Measurements from ENCODE around the gene CASR.

DNA sequence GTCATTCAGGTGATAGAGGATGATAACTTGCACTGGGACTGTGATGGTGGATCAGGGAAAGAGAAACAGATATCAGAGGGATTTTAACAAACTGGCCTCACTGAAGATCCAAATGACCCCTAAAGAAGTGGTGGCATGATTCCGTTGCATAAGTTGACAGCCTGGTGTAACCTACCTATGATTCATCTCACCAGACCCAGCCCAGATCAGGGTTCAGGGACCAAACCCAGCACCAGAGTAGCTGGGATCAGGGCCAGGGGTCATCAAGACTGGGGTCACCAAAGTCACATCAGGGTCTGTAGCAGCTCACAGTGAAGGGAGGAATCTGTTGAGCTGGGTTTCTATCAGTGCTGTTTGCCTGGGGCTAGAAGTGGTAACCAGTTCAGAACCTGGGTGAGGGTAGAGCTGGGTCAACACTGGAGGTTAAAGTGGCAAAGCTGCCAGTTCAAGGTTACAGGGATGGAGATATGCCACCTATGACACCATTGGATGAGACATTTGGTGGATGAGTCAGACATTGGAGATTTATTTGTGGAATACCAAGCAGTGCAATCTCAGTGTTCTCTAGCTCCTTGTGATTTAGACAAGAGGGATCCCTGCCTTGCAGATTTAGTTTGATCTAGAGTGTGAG, 35.9 kb downstream of the CASR start:
- TF ChIP-seq NFIC (IDR thresholded peaks at IDR 0.05; ENCODE audit: borderline replicate concordance): no peak
- TF ChIP-seq CTCF (IDR thresholded peaks at IDR 0.05): no peak
- TF ChIP-seq POLR2AphosphoS5 (IDR thresholded peaks at IDR 0.05; ENCODE audit: low read depth, low read length): no peak
- TF ChIP-seq YY1 (IDR thresholded peaks at IDR 0.05; ENCODE audit: low read depth): no peak
- TF ChIP-seq RCOR1 (IDR thresholded peaks at IDR 0.05; ENCODE audit: low read length): no peak
- no peak for TF ChIP-seq RFX5 (IDR thresholded peaks at IDR 0.05; ENCODE audit: low read length)
- TF ChIP-seq, protein P1, sequence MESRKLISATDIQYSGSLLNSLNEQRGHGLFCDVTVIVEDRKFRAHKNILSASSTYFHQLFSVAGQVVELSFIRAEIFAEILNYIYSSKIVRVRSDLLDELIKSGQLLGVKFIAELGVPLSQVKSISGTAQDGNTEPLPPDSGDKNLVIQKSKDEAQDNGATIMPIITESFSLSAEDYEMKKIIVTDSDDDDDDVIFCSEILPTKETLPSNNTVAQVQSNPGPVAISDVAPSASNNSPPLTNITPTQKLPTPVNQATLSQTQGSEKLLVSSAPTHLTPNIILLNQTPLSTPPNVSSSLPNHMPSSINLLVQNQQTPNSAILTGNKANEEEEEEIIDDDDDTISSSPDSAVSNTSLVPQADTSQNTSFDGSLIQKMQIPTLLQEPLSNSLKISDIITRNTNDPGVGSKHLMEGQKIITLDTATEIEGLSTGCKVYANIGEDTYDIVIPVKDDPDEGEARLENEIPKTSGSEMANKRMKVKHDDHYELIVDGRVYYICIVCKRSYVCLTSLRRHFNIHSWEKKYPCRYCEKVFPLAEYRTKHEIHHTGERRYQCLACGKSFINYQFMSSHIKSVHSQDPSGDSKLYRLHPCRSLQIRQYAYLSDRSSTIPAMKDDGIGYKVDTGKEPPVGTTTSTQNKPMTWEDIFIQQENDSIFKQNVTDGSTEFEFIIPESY (IDR thresholded peaks at IDR 0.05; ENCODE audit: borderline replicate concordance, low read depth): no peak
